Left hindlimb (tissue), 1 donor: ENCODE measurements around the gene WDR48.

Experiments used
- DNase-seq: peaks from one replicate; pipeline ENCODE4 v3.0.0-alpha.2; 2018

The WDR48 gene

DNA sequence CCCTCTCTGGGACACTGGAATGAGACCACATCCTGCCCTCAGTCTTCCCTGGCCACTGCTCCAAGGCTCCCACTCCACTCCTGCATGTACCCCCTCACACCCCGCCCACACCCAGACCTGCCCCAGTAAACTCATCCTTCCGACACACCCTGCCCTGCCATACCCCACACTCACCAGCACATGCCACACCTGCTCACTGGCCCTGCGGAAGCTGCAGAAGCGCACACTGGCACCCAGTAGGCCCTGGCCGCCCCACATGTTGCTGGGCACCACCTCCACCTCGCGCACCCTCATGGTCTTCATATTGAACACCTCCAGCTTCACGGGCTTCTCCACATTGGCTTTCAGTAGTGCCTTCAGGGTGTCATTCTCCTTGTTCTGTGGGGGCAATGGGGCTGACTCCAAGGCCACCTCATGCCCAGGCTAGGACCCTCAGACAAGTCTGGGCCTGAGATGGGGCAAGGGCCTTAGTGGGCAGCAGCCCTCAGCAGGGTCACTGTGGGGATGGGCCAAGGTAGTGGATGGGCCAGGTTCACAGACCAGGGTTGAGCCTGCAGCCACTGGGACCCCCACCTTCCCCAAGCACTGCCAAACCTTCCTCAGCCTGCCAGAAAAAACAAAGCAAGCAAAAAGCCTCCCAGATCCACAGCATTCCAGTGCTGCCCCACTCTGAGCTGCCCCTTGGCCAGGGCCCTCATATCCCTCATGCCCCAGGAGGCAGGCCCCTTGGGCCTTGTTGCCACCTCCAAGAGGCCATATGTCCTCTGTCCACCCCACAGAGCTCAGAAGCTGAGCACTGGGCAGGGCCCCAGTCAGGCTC lies 50.9 kb downstream of the WDR48 start:
- DNase-seq, result no peak

DNA sequence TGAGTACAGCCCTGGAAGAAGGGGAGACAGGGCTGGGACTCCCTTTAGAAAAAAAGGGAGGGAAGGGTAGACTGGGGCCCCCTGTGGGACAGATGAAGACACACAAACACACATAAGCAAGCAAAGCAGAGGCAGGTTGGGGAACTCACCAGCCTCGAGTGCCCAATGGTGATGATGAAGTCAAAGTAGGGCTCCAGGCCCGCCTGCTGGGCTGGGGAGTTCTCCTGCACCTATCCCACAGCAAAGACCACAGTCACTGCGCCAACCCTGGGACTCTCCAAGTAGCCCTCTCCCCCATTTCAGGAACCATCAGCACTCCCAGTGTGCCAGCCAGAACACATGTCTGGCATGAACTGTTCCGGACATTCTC lies 51.5 kb downstream of the WDR48 start:
- no peak for DNase-seq

DNA sequence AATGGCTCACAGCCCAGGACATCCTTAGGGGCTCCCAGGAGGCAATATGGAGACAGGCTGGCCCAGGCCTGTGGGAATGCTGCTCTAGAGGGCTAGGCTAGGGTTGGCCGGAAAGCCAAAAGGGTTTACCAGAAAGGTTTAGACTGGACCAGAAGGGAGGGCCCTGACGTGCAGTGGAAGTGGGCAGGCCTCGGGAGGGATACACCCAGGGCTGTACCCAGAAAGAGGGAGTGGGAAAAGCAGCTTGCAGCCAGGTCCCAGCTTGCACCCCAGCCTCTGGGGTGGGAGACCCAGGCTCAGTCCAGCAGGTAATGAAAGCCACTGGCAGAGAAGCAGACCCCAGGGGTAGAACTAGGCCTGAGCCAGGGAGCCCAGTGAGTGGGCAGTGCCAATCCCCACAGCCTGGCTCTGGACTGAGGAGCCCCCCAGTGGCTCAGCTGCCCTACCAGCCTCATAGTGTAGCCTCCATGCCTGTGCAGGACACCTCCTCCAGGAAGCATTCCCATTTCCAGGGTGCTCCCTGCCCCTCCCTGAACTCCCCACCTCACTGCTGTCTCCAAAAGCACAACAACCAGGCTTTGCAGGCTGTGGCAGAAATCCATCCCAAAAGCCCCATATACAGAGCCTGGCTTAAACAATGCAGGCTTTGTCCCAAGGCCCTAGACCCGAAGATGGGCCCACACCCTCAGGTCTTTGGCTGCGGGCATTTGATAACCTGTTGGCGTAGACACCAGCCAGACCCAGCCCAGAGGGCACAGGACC lies 52.2 kb downstream of the WDR48 start:
- DNase-seq, result no peak

DNA sequence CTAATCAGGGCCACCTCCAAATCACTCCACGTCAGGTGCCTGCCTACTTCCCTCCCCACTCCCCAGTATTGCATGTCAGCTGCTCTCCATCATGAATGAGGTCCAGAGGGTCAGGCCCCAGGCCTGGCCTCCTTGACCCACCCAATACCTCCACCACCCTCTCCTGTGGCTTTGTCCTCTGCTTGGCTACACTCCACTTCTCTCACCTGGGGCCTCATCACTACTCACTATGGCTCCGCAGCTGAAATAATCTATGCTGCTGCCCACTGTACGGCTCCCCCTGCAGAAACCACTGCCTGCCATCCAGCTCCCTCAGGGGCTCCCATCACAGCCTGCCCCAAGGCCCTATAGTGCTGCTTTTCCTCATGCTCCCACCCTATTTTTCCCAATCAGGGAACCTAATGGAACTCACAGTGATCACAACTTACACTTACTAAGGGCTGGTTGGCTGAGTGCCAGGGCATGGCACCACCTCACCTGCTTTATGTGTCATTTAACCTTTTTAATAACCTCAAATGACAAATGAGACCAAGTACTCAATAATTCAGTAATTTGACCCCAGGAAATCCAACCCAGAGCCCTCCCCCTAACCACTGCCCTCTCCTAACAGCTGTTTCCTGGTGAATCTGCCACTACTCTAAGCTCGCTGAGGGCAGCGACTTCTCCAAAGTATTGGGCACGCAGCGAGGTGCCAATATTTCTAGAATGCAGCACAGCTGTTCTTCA lies 53.3 kb downstream of the WDR48 start:
- DNase-seq, result no peak

DNA sequence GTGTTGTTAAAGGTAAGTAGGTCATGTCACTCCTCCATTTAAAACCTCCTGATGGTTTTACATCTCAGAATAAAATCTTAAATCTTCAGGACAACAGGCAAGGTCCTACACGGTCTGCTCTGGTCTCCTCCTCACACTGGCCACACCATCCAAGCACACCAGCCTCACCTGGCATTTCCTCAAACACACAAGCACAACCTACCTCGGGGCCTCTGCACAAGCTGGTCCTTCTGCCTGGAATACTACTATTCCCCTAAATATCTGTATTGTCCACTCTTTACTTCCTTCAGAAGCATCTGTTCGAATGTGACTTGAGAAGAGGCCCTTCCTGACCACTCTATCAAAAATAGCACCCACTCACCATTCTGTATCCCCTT lies 53.9 kb downstream of the WDR48 start:
- DNase-seq, result no peak

DNA sequence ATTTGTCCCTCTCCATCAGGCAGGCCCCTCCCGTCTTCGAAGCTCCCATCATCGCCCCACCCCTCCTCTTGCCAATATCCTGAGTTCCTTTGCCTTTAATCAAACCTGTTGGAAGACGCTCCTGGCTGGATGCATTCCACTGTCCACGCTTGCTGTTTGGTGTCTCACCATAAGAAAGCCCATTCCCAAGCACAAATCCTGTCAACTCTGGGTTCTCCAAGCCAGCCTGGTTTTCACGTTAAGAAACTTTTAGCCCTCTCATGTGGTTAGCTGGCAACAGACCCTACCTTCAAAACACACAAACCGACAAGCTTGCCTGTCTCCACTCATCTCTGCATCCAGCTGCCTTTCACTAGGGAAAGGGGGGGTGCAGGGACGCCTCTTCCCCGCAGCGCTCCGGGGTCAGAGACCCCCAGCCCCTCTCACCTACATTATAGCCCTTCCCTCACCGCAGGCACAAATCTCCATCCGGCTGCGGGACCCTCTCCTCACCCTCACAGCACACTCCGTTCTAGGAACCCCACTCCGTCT lies 54.5 kb downstream of the WDR48 start:
- no peak for DNase-seq

DNA sequence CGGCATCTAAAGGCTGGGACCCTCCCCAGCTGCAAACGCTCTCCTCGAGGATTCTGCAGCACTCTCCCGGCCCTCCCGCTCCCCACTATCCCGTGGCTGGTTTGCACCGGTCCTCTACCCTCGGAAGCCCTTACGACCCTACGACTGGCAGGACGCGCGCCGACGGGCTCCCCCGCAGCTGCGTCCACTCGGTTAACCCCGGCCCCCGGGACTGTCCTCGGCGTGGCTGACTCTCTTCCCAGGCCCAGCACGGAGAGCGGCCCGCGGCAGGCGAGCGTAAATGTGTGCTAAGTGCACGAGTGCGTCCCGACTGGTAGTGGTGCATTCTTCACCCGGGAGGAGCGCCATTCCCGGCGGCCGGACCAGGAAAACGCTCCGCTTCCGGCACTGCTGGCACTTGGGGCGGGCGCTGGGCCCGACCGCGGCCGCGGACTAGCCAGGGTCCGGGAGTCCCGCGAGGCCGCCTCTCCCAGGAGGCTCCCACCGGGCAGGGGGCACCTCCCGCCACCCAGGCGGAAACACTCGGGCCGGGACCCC lies 55.1 kb downstream of the WDR48 start:
- DNase-seq, result peak; percentile 74

DNA sequence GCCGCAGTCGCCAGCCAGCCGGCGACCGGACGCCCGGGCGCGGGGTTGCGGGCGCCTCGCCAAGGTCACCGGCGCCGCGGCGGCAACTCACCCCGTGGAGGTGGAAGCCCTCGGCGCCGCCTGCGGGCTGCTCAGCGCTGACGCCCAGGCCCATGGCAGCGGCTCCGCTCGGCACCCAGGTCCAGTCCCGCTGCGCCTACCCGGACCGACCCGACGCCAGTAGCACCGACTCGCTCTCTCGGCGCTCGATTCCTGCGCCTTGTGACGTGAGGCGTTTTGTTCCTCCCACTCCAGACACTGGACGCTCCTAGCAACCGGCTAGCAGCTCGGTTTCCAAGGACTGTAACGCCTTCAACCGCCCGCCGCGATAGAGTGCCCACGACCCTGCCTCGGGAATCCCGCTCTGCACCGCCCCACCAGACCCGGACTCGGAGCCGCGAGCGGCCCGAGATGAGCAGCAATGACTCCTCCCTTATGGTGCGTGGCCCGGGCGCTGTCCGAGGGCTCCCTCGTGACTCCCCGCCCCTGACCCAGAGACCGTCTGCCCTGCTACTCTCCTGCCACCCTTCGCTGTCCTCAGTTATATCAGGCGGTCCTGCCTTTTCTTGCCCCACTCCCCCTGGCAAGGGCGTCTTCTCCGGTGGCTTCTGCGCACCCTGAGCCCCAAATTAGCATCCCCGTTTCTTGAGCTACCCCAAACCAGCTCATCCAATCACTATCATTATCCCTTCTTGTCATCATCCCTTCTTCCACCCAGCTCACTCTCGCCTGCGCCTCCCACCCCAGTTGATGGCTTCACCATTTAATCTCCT lies 55.8 kb downstream of the WDR48 start, which contains the start of the genes GORASP1 and TTC21A:
GORASP1 (minus strand) TSS at position 240 of the 812 bp plus-strand sequence; CDS start at position 154, 86 bp downstream.
TTC21A (plus strand) TSS at position 293 of the 812 bp plus-strand sequence; CDS start at position 451, 158 bp downstream.
- peak; percentile 91 for DNase-seq

DNA sequence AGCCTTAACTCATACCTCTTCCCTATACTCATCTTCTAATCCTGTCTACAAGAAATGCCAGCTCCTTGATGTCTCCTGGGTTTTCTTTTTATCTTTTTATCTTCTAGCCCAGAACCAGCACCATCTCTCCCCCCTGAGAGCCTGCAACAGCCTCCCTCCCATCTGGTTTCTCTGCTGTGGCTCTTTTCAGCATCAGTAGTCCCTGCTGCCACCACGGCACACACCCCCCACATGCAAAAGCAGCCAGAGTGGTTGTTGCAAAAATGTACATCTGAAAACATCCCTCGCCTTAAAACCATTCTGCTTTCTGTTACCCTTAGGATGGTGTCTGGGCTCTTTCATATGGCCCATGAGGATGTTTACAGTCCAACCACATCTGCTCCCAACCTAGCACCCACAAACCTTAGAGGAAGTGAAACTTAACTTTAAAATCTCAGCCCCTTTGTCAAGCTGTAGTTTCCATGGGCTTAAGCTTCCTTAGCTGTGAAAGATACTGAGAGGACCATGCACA lies 56.4 kb downstream of the WDR48 start:
- DNase-seq, result no peak

DNA sequence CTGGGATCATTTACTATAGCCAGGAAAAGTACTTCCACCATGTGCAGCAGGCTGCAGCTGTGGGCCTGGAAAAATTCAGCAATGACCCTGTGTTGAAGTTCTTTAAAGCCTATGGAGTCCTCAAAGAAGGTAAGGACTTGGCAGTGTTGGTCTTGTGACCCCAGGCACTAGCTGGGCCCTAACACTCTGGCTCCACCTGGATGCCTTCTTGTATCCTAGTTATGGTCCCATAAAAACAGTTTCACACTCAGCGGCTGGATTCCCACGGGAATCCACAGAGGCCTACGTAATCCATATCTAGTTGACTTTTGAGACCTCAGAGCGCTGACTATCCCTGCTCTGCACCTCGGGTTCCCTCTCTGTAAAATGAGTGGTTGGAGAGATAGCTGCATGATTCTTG lies 57.3 kb downstream of the WDR48 start:
- DNase-seq, result no peak

DNA sequence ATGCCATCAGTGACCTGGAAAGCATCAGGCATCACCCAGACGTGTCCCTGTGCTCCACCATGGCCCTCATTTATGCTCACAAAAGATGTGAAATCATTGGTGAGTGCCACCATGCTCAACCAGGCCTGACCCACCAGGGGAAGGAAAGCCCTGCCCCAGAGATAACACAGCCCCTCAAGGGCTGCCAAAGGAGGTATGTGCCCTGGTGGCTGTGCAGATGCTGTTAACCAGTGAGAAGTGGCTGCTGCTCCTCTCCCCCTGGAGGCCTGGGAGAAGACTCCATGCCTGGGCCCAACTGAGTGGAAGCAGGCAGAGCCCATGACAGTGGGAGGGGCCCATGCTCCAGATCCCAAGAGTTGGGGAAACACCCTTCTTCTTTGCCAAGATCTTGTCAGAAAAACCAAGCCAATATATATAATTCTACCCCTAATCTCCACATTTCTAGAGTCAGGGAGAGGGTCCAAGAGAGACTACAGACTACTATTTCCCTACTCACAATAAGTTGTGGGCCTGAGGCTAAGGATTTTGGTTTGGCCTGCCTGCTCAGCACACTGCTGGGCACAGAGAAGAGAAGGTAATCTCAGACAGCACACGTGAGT lies 58.3 kb downstream of the WDR48 start:
- no peak for DNase-seq

DNA sequence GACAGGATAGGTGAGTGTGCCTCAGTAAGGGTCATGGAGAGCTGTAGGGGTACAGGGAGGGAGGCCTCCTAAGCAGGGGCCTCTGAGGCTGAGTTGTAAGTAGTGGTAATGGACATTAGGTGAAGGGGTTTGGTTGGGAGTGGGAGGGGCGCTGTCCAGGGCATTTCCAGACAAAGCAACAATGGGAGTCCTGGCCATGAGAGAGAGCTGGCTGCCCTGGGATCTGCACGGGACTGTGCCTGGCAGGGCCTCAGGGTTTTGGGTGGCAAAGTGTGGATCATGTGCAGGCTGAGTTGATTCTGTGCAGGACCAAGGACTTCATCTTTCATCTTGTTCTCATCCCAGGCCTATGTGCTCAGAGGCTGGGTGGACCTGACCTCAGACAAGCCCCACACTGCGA lies 60.3 kb downstream of the WDR48 start:
- no peak for DNase-seq

DNA sequence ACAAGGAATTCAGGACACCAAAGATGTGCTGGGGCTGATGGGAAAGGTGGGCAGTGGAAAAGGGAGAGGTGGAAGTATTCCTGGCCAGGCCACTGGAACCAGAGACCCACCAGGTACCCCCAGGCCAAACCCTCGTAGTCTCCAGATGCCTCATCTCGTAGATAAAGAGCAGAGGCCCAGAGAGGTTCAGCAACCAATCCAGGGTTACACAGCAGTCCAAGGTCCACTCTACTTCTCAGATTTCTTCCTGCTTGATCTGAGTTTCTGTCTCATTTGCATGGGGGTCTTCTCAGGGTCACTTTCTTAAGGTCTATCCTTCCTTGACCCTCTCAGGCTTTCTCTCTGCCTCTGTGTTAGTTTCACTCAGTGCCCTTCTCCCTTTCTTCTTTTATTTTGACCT lies 60.7 kb downstream of the WDR48 start:
- no peak for DNase-seq

DNA sequence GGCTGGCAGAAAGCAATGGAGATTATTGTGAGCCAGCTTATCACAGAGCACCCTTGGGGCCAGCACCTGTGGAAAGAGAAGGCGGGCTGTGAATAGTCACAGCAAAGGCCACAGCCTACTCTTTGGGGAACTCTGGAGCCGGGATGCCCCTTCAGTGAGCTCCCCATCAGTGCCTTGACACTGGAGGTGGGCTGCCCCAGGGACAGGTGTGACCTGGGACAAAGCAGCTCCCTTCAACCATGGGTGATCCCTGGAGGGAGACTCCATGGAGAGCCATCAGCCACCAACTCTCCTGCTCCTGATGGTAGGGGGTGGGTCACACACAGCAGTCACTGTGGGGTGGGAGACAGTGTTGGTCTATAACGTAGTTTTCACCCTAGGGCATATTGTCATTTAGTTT lies 61.5 kb downstream of the WDR48 start:
- DNase-seq, result no peak

DNA sequence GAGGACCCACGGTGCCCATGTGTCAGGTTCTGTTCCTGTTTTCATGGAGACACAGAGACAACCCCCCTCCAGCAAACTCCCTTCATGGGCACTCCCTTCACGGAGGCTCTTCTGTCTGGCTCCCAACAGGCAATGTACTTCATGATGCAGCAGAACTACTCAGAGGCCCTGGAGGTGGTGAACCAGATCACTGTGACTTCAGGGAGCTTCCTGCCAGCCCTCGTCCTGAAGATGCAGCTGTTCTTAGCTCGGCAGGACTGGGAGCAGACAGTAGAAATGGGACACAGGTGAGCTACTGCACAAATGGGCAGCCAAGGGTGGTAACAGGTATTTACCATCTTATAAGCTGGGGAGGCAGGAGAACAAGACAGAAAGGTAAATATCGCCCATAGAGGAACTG lies 62.6 kb downstream of the WDR48 start:
- DNase-seq, result no peak

DNA sequence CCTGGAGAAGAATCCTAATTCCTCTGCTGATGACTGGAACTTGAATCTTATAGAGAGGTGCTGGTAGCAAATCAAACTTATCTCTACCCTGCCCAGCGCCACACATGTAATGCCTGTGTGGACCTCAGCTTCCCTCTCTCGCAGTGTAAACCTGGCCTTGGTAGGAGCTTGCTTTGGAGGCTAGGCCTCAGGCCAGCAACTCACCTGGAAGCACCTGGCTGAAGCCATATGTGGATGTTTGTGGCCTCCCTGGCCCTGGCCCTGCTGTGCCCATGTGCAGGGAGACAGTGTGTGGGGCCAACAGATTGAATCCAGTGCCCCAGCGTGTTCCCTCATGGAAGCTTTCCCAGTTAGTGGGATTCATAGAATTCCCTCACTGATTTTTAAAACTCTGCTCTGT lies 64.1 kb downstream of the WDR48 start:
- DNase-seq, result no peak

DNA sequence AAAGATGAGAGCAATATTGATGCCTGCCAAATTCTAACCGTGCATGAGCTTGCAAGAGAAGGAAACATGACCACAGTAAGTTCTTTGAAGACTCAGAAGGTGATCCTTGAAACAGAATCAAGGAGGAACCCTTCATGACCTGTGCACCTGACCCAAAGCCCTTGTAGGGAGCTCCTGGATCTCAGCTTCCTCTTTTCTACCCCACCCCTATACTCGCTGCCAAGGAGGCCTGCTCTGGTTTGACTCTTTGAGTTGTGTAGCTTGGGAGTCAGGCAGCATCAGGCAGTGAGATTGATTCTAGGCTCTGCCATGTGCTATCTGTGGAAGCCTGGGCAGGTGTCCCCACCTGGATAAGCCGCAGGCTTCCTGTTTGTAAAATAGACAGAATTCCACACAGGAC lies 66.3 kb downstream of the WDR48 start:
- DNase-seq, result no peak

DNA sequence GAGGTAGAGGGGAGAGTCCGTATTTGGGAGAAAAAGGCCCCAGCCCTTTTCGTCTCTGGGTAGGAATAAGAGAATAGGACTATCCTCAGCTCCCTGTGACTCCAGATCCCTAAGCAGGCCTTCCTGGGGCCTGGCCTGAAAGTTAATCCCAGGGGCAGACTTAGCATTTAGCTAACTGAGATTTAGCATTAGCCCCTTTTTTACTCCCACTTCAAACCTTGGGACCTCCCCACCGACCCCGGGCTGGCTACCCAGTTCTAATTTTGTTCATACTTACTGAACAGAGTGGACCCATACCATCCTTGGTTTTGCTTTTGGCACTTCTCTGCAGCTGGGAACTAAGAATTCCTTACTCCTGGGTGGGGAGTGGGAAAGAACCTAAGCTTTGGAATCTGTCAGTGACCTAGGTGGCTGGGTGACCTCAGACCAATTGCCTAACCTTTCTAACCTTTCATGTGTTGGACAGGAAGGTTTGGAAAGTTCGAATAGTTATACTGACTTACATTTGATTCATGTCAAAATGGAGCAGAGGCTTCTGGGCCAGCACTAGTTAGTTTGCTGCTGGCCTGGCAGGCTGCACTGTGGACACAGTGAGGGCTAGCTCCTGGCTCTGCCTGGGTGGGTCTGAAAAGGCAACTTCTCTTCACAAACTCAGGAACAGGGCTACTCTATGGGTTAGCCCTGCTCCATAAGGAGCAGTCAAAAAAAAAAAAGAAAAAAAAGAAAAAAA lies 67.3 kb downstream of the WDR48 start:
- no peak for DNase-seq

DNA sequence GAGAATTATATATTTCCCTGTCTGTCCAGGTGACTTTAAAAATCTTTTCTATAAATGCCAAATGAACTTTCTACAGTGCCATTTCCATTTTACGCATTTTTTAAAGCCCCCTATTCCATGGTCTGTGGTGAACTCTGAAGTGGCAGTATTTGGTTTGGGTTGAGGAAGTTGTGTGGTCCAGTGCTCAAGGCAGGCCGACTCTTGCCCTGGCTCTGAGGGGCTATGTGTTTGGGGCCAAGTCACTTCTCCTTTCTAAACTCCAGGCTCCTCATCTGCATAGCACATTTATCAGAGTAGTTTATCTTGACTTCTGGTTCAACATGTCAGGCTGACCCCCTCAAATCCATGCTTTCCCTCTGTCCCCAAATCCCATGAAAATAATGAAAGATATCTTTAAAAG lies 69.8 kb downstream of the WDR48 start:
- DNase-seq, result no peak

DNA sequence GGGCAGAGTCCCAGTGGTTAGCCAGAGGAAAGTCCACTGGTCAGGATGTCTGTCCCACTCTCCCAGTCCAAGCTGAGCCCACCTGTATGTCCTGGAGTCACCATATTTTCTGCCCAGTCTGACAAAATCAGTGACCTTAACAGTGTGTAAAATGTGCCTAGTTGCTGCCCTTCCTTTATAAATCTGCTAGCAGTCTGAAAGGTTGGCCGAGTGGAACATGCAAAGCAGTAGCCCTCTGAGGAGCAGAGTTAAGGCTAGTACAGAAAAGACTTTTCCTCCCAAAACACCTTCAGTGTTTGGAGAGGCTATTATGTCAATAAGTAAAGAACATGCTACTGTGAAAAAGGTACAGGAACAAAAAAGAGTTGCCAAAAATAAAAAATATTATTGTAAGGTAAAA lies 71.0 kb downstream of the WDR48 start:
- DNase-seq, result no peak
